CD4-positive, alpha-beta memory T cell (primary cell): Measurements from ENCODE around the gene PCID2. TPM values are rescaled to one million over a fixed set of nuclear protein-coding genes. Genes with fewer than 3 reads are reported as not detected.
A peak's percentile ranks its signal among the peaks of the same experiment; 100 is the strongest.

Experiments
- CTCF ChIA-PET: fragments of 350-600 bp; sonication (Branson Sonifier 250); formaldehyde crosslinking; loops from one replicate; lab custom pipeline; 2021; ENCODE audit warnings: inconsistent platforms; ENCODE audit not compliant: partially characterized antibody; lab: Charles Lee
- POLR2A ChIA-PET: fragments of 350-600 bp; sonication (Branson Sonifier 250); formaldehyde crosslinking; loops from one replicate; lab custom pipeline; 2021; ENCODE audit not compliant: partially characterized antibody; lab: Charles Lee
- DNase-seq, 5 donors: peaks; one replicate each; pipeline versions ENCODE4 v3.0.0 to v3.0.0-alpha.2; 2020 to 2022; ENCODE audit warnings: mixed read lengths in 1 of 5
- H3K27ac ChIP-seq: one replicate; pipeline ENCODE4 v1.7.0; 2013; ENCODE audit warnings: low read depth, low read length
- H3K27me3 ChIP-seq: 2 replicates; pipeline ENCODE4 v1.7.0; 2013; ENCODE audit warnings: mild to moderate bottlenecking, low read length, moderate library complexity; ENCODE audit not compliant: insufficient read depth
- H3K36me3 ChIP-seq: 2 replicates; pipeline ENCODE4 v1.7.0; 2013; ENCODE audit warnings: mild to moderate bottlenecking, low read length, moderate library complexity; ENCODE audit not compliant: insufficient read depth
- H3K4me1 ChIP-seq: 2 replicates; pipeline ENCODE4 v1.7.0; 2013; ENCODE audit warnings: mild to moderate bottlenecking, low read length, moderate library complexity; ENCODE audit not compliant: insufficient read depth
- H3K4me3 ChIP-seq, 2 donors: one replicate each; pipeline ENCODE4 v1.7.0; 2013; ENCODE audit warnings: low read length in 2 of 2, mild to moderate bottlenecking in 1 of 2
- H3K9me3 ChIP-seq, 2 donors: one replicate each; pipeline ENCODE4 v1.7.0; 2013; ENCODE audit warnings: low read length in 2 of 2, control low read depth in 1 of 2; ENCODE audit not compliant: control insufficient read depth in 1 of 2
- H3K27ac Mint-ChIP-seq, 7 donors: one replicate each; pipeline ENCODE4 v1.8.0; 2020 to 2021; ENCODE audit warnings: mixed read lengths in 7 of 7, mild to moderate bottlenecking in 6 of 7, inconsistent platforms in 3 of 7, moderate library complexity in 3 of 7
- H3K27me3 Mint-ChIP-seq, 2 donors: one replicate each; pipeline ENCODE4 v1.8.0; 2020 to 2021; ENCODE audit warnings: mixed read lengths in 2 of 2
- H3K36me3 Mint-ChIP-seq, 2 donors: one replicate each; pipeline ENCODE4 v1.8.0; 2020 to 2021; ENCODE audit warnings: mixed read lengths in 2 of 2, inconsistent platforms in 1 of 2, mild to moderate bottlenecking in 1 of 2
- H3K4me1 Mint-ChIP-seq, 4 donors: one replicate each; pipeline ENCODE4 v1.8.0; 2020 to 2021; ENCODE audit warnings: mixed read lengths in 4 of 4, mild to moderate bottlenecking in 1 of 4
- H3K4me3 Mint-ChIP-seq, 8 donors: one replicate each; pipeline ENCODE4 v1.8.0; 2020 to 2021; ENCODE audit warnings: mixed read lengths in 8 of 8, mild to moderate bottlenecking in 7 of 8, moderate library complexity in 6 of 8, inconsistent platforms in 3 of 8
- H3K9me3 Mint-ChIP-seq, 8 donors: one replicate each; pipeline ENCODE4 v1.8.0; 2020 to 2021; ENCODE audit warnings: mixed read lengths in 8 of 8, mild to moderate bottlenecking in 5 of 8, inconsistent platforms in 3 of 8, moderate library complexity in 1 of 8
- intact Hi-C: fragments of 100-400 bp; cut with micrococcal nuclease; formaldehyde crosslinking; loops from one replicate; pipeline ENCODE4 v1.15.1; 2023
- polyA plus RNA-seq, 2 donors: library from polyadenylated mRNA; unstranded; fragments of 300-500 nt; fragmentation: Illumina TruSeq; gene quantifications; one replicate each; pipeline ENCODE4 v1.2.3, GENCODE V29; 2021
- total RNA-seq, 2 experiments: library from RNA; stranded (reverse); gene quantifications; one replicate each; pipeline ENCODE4 v1.2.3, GENCODE V29; 2021

PCID2 gene
- total and polyA plus RNA-seq, 4 experiments from 2014 or later = 78.2 to 100 (median 82.3) TPM

DNA sequence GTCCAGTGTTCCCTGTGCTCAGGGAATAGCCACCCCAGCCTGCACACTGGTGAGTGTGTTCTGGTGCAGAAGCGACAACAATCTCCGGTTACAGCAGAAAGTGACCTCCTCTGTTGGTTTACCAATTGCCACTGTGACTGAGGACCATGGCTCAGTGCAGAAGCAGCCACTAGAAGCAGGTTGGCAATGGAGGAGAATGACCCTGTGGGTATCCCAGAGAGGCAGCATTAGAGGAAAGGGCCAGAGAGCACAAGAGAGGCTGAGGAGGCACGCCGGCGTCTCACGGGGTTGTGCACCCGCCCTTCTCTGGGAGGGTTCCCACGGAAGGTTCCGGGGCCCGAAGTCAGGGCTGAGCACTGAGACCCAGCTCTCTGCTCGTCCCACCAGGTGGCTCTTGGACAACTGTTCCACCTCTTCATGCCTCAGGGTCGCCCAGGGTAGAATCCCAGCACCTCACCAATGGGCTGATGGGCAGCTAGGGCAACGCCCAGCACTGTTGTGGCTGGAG lies 36.0 kb downstream of the PCID2 start:
- Mint-ChIP-seq H3K4me3 (no peak overlapping the region), H3K9me3 (peaks cover 0 to 10% (median 3%) of the 10 kb centered on the region in 8 donors), H3K27me3 (no peaks in the 10 kb centered on the region), H3K27ac (peak overlapping the region in 4 of 7 donors; percentile 35 to 72 (median 60)), H3K36me3 (peaks cover 39 to 42% of the 10 kb centered on the region in 2 donors), H3K4me1 (peaks cover 19 to 43% (median 21%) of the 10 kb centered on the region in 4 donors)
- POLR2A ChIA-PET = no interaction called here
- Histone ChIP-seq H3K36me3 (no peaks in the 10 kb centered on the region), H3K27ac (no peak overlapping the region), H3K4me1 (peaks cover 41% of the 10 kb centered on the region), H3K9me3 (no peaks in the 10 kb centered on the region), H3K4me3 (no peak overlapping the region), H3K27me3 (no peaks in the 10 kb centered on the region)
- no peak for DNase-seq
- intact Hi-C loops = loop anchor here (5.0 kb wide), 1 partner anchor 35 kb away; the partner anchor contains the start of genes CUL4A and PCID2
- CTCF ChIA-PET = no interaction called here

GRCh38 chr13:113171250-113172125 lies 37.0 kb downstream of the PCID2 start:
- Histone ChIP-seq H3K4me1 (peaks cover 31% of the 10 kb centered on the region), H3K9me3 (no peaks in the 10 kb centered on the region), H3K27ac (no peak overlapping the region), H3K36me3 (no peaks in the 10 kb centered on the region), H3K27me3 (no peaks in the 10 kb centered on the region), H3K4me3 (no peak overlapping the region)
- peak overlapping the region in 5 of 7 donors; percentile 23 to 94 (median 57) for H3K27ac Mint-ChIP-seq
- H3K27me3 Mint-ChIP-seq = no peaks in the 10 kb centered on the region
- CTCF ChIA-PET = no interaction called here
- intact Hi-C loops = loop anchor here (5.0 kb wide), 1 partner anchor 36 kb away; the partner anchor contains the start of genes CUL4A and PCID2
- POLR2A ChIA-PET = interaction anchor here (0.7 kb wide), 1 partner anchor 16 kb away, joined by 3 read pairs; no protein-coding TSS in a partner anchor
- peak overlapping the region in 2 of 8 donors; percentile 38 to 55 for H3K4me3 Mint-ChIP-seq
- peaks cover 0 to 13% (median 3%) of the 10 kb centered on the region in 8 donors for H3K9me3 Mint-ChIP-seq
- peaks cover 39 to 46% of the 10 kb centered on the region in 2 donors for H3K36me3 Mint-ChIP-seq
- peaks cover 16 to 38% (median 20%) of the 10 kb centered on the region in 4 donors for H3K4me1 Mint-ChIP-seq
- DNase-seq = no peak

DNA sequence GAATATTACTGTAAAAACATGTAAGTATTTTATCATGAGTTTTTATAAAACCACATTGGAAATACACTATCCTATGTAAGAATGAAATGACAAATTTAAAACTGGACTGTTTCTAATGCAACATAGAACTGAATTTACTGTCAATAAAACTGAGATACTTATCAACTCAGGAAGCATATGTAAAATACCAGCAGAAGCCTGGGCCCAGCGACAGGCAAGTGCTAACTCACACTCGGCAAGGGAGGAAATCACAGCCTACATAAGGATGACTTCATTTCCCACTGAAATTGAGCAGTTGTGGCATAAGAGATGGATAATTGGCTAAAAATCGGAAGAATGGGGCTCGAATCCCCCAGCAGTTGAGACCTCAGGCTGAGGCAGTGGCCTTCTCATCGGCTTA lies 38.0 kb downstream of the PCID2 start:
- peak overlapping the region in 3 of 8 donors; percentile 4 to 48 (median 33) for H3K4me3 Mint-ChIP-seq
- peaks cover 10 to 34% (median 12%) of the 10 kb centered on the region in 4 donors for H3K4me1 Mint-ChIP-seq
- H3K36me3 ChIP-seq = no peaks in the 10 kb centered on the region
- H3K27ac ChIP-seq = peak overlapping the region; percentile 4
- peaks cover 0 to 13% (median 3%) of the 10 kb centered on the region in 8 donors for H3K9me3 Mint-ChIP-seq
- H3K27me3 ChIP-seq = no peaks in the 10 kb centered on the region
- no peaks in the 10 kb centered on the region for H3K9me3 ChIP-seq
- peak overlapping the region in 6 of 7 donors; percentile 51 to 94 (median 75) for H3K27ac Mint-ChIP-seq
- intact Hi-C loops = loop anchor here (5.0 kb wide), 1 partner anchor 37 kb away; the partner anchor contains the start of genes CUL4A and PCID2
- no peaks in the 10 kb centered on the region for H3K27me3 Mint-ChIP-seq
- peaks cover 21% of the 10 kb centered on the region for H3K4me1 ChIP-seq
- POLR2A ChIA-PET = interaction anchor here (1.0 to 1.7 kb wide), 2 partner anchors 10 to 11 kb away, joined by 3 to 5 read pairs; no protein-coding TSS in a partner anchor
- CTCF ChIA-PET = no interaction called here
- peaks cover 34 to 40% of the 10 kb centered on the region in 2 donors for H3K36me3 Mint-ChIP-seq
- DNase-seq = no peak
- H3K4me3 ChIP-seq = no peak overlapping the region

DNA sequence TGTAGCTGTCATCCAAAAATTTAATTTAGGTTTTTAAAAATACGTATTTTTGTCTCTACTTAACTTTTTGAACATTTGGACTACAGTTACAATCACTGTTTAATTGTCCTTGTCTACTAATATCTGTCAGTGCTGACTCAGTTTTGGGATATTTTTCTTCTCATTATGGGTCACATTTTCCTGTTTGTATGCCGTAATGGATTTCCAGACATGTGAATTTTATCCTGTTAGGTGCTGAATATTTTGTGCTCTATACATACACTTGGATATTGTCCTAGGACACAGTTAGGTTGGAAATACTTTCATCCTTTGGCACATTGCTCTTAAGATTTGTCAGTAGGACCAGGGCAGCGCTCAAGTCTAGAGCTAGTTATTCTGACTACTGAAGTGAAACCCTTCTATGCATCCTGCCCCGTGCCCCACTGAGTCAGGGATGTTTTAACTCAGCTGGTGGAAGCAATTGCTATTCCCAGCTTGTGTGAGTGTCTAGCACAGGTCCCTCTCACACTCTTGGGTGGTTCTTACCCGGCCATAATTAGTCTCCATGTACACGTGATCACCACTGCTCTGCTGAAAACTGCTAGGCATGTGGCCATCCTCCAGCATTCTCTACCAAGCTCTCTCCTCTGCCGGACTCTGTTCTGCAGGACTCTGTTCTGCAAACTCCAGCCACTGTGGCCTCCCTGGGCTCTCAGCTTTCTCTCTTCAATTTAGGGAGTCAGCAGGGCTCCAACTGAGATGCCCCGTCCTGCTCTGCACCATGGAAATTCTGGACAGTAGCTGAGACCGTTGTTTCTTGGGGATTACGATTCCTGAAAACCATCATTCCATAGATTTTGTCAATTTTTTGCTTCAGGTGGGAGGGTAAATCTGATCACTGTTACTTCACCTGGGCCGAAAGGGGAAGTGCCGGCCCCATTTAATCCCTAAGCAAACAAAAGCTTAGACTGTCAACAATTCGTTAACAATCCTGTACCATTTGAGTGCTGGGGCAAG lies 38.9 kb downstream of the PCID2 start:
- peaks cover 34 to 36% of the 10 kb centered on the region in 2 donors for H3K36me3 Mint-ChIP-seq
- Histone ChIP-seq H3K27me3 (no peaks in the 10 kb centered on the region), H3K9me3 (no peaks in the 10 kb centered on the region), H3K4me3 (no peak overlapping the region), H3K27ac (no peak overlapping the region), H3K36me3 (no peaks in the 10 kb centered on the region), H3K4me1 (peaks cover 15% of the 10 kb centered on the region)
- peak overlapping the region in 4 of 7 donors; percentile 5 to 66 (median 24) for H3K27ac Mint-ChIP-seq
- no peak for DNase-seq
- H3K27me3 Mint-ChIP-seq = no peaks in the 10 kb centered on the region
- intact Hi-C loops = loop anchor here (5.0 kb wide), 1 partner anchor 38 kb away; the partner anchor contains the start of genes CUL4A and PCID2
- ChIA-PET POLR2A (interaction anchor here (1.0 to 1.7 kb wide), 3 partner anchors 9 to 40 kb away, joined by 3 to 5 read pairs (median 4); partner anchors contain the start of genes CUL4A and PCID2), CTCF (no interaction called here)
- H3K4me3 Mint-ChIP-seq = no peak overlapping the region
- H3K4me1 Mint-ChIP-seq = peaks cover 14 to 32% (median 15%) of the 10 kb centered on the region in 4 donors
- H3K9me3 Mint-ChIP-seq = peaks cover 0 to 13% (median 3%) of the 10 kb centered on the region in 8 donors

DNA sequence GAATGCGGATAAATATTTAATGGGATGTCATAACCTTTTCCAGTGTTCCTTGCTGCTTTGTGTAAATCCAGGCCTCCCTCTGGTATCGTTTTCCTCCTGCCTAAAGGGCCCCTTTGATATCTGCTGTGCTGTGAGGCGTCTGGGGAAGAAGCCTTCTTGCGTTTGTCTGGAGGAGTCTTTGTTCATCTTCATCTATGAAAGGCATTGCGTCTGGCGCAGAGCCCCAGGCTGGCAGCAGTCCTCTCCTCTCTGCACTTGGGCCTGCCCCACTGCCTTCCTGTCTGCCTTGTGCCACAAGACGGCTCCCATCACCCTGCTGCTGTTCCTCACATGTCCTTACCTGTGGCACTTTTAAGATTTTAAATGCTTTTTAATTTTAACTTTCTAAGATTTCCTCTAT lies 40.3 kb downstream of the PCID2 start:
- POLR2A ChIA-PET = interaction anchor here (1.3 kb wide), 1 partner anchor 41 kb away, joined by 4 read pairs; the partner anchor contains the start of genes CUL4A and PCID2
- CTCF ChIA-PET = no interaction called here
- no peak overlapping the region for H3K4me3 Mint-ChIP-seq
- Histone ChIP-seq H3K36me3 (no peaks in the 10 kb centered on the region), H3K27me3 (no peaks in the 10 kb centered on the region), H3K4me1 (peaks cover 18% of the 10 kb centered on the region), H3K4me3 (no peak overlapping the region), H3K27ac (no peak overlapping the region), H3K9me3 (no peaks in the 10 kb centered on the region)
- H3K9me3 Mint-ChIP-seq = peaks cover 0 to 17% (median 3%) of the 10 kb centered on the region in 8 donors
- H3K4me1 Mint-ChIP-seq = peaks cover 11 to 42% (median 24%) of the 10 kb centered on the region in 4 donors
- intact Hi-C loops = no loop called here
- peak overlapping the region in 3 of 7 donors; percentile 0 to 49 (median 24) for H3K27ac Mint-ChIP-seq
- no peak for DNase-seq
- no peaks in the 10 kb centered on the region for H3K27me3 Mint-ChIP-seq
- peaks cover 31 to 35% of the 10 kb centered on the region in 2 donors for H3K36me3 Mint-ChIP-seq

DNA sequence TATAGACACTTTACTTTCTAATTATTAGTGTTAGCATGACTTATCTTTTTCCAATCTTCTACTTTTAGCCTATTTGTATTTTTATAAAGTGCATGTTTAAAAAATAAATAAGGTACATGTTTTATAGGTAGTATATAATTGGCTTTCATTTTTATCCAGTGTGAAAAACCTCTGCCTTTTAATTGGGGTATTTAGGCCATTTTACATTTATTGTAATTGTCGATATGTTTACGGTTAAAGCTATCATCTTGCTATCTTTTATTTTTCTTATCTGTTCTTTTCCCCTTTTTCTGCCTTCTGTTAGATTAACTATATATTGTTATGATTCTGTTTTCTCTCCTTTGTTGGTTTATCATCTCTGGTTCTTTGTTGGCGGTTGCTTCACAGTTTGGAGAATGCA lies 40.9 kb downstream of the PCID2 start:
- no peaks in the 10 kb centered on the region for H3K36me3 ChIP-seq
- H3K36me3 Mint-ChIP-seq = peaks cover 31% of the 10 kb centered on the region in 2 donors
- H3K4me1 Mint-ChIP-seq = peaks cover 11 to 41% (median 25%) of the 10 kb centered on the region in 4 donors
- H3K27me3 Mint-ChIP-seq = no peaks in the 10 kb centered on the region
- no peak for DNase-seq
- intact Hi-C loops = no loop called here
- H3K27me3 ChIP-seq = no peaks in the 10 kb centered on the region
- no peak overlapping the region for H3K4me3 Mint-ChIP-seq
- ChIA-PET CTCF (no interaction called here), POLR2A (interaction anchor here (1.5 kb wide), 1 partner anchor 8 kb away, joined by 3 read pairs; no protein-coding TSS in a partner anchor)
- H3K4me3 ChIP-seq = no peak overlapping the region
- H3K9me3 ChIP-seq = no peaks in the 10 kb centered on the region
- H3K27ac ChIP-seq = no peak overlapping the region
- H3K27ac Mint-ChIP-seq = peak overlapping the region in 2 of 7 donors; percentile 22 to 34
- peaks cover 0 to 17% (median 3%) of the 10 kb centered on the region in 8 donors for H3K9me3 Mint-ChIP-seq
- peaks cover 24% of the 10 kb centered on the region for H3K4me1 ChIP-seq
